Measurements from ENCODE around the gene GAREM1. TPM values are rescaled to one million over a fixed set of nuclear protein-coding genes. Genes with fewer than 3 reads are reported as not detected.

The GAREM1 gene
- total and polyA plus RNA-seq, 2 donors (not counting 3 experiments of a cell fraction or from before 2014, with no cell fraction given), result 0.69 to 1.0 TPM

- dilution Hi-C loops (cut with MboI; ENCODE audit: extremely low pct_ligation_motif_present, low sequenced_read_pairs), result no loop called here
- Histone ChIP-seq H3K79me2 (ENCODE audit: control insufficient read depth, insufficient read depth, low read length) (no peaks in the 10 kb centered on the region), H3K9ac (replicated peaks; ENCODE audit: extremely low read depth, insufficient read depth, low read length) (no peak overlapping the region), H3K9me3 (replicated peaks; ENCODE audit: control insufficient read depth, insufficient read depth, low read length) (no peaks in the 10 kb centered on the region), H3K4me2 (ENCODE audit: insufficient read depth, low read length) (no peak overlapping the region), H3K27ac (ENCODE audit: insufficient read depth, low read depth, low read length) (no peak overlapping the region), H3K9me1 (replicated peaks; ENCODE audit: control insufficient read depth, extremely low read depth, insufficient read depth, low read length) (no peaks in the 10 kb centered on the region), H4K20me1 (replicated peaks; ENCODE audit: control insufficient read depth, extremely low read depth, insufficient read depth, low read length) (no peaks in the 10 kb centered on the region), H3K4me1 (ENCODE audit: control insufficient read depth, extremely low read depth, insufficient read depth, low read length) (peaks cover 30% of the 10 kb centered on the region), H3K4me3 (replicated peaks in 1 of 3; ENCODE audit: insufficient read depth in 1 of 3, low read depth in 1 of 3, low read length in 3 of 3) (no peak overlapping the region), H3K27me3 (ENCODE audit: control insufficient read depth in 2 of 2, insufficient read depth in 2 of 2, low read length in 2 of 2) (no peaks in the 10 kb centered on the region), H2AFZ (ENCODE audit: low read depth, low read length) (no peak overlapping the region), H3K36me3 (ENCODE audit: control insufficient read depth in 2 of 2, extremely low read depth in 1 of 2, insufficient read depth in 2 of 2, low read length in 2 of 2) (no peaks in the 10 kb centered on the region)
- no TSS peak for BruUV-seq (replicated peaks)
- intact Hi-C loops (cut with micrococcal nuclease), result no loop called here
- POLR2A ChIA-PET, result no interaction called here
- FAIRE-seq, result no peak
- CTCF ChIA-PET, result no interaction called here
- no peak for DNase-seq (ENCODE audit: low read depth, low spot score)
- TF ChIP-seq EZH2 (IDR thresholded peaks at IDR 0.05; ENCODE audit: borderline replicate concordance, low read depth, low read length, severe bottlenecking), result no peak
- no peak for TF ChIP-seq JUN (IDR thresholded peaks at IDR 0.05; ENCODE audit: borderline replicate concordance, insufficient read depth, insufficient read length, low read depth)
- TF ChIP-seq MYC (IDR thresholded peaks at IDR 0.05; ENCODE audit: low read depth, low read length), result no peak
- TF ChIP-seq POLR2AphosphoS5 (IDR thresholded peaks at IDR 0.05; ENCODE audit: insufficient read depth, low read depth, low read length), result no peak
- TF ChIP-seq MAX (IDR thresholded peaks at IDR 0.05; ENCODE audit: insufficient read depth, insufficient read length), result no peak
- no peak for TF ChIP-seq FOS (IDR thresholded peaks at IDR 0.05; ENCODE audit: borderline replicate concordance, insufficient read depth, low read length)
Observed at GRCh38 chr18:32380559-32380958, 90.1 kb downstream of the GAREM1 start.

- Histone ChIP-seq H3K9me1 (replicated peaks; ENCODE audit: control insufficient read depth, extremely low read depth, insufficient read depth, low read length) (no peaks in the 10 kb centered on the region), H3K4me2 (ENCODE audit: insufficient read depth, low read length) (no peak overlapping the region), H3K27ac (ENCODE audit: insufficient read depth, low read depth, low read length) (no peak overlapping the region), H3K9me3 (replicated peaks; ENCODE audit: control insufficient read depth, insufficient read depth, low read length) (no peaks in the 10 kb centered on the region), H3K79me2 (ENCODE audit: control insufficient read depth, insufficient read depth, low read length) (no peaks in the 10 kb centered on the region), H3K27me3 (ENCODE audit: control insufficient read depth in 2 of 2, insufficient read depth in 2 of 2, low read length in 2 of 2) (no peaks in the 10 kb centered on the region), H3K4me1 (ENCODE audit: control insufficient read depth, extremely low read depth, insufficient read depth, low read length) (peaks cover 25% of the 10 kb centered on the region), H3K4me3 (replicated peaks in 1 of 3; ENCODE audit: insufficient read depth in 1 of 3, low read depth in 1 of 3, low read length in 3 of 3) (no peak overlapping the region), H2AFZ (ENCODE audit: low read depth, low read length) (no peak overlapping the region), H4K20me1 (replicated peaks; ENCODE audit: control insufficient read depth, extremely low read depth, insufficient read depth, low read length) (no peaks in the 10 kb centered on the region), H3K36me3 (ENCODE audit: control insufficient read depth in 2 of 2, extremely low read depth in 1 of 2, insufficient read depth in 2 of 2, low read length in 2 of 2) (no peaks in the 10 kb centered on the region), H3K9ac (replicated peaks; ENCODE audit: extremely low read depth, insufficient read depth, low read length) (no peak overlapping the region)
- dilution Hi-C loops (cut with MboI; ENCODE audit: extremely low pct_ligation_motif_present, low sequenced_read_pairs) (no loop called here), intact Hi-C loops (cut with micrococcal nuclease) (no loop called here)
- POLR2A ChIA-PET, result no interaction called here
- no peak for FAIRE-seq
- no TSS peak for BruUV-seq (replicated peaks)
- no peak for TF ChIP-seq JUN (IDR thresholded peaks at IDR 0.05; ENCODE audit: borderline replicate concordance, insufficient read depth, insufficient read length, low read depth)
- TF ChIP-seq GATA2 (IDR thresholded peaks at IDR 0.05; ENCODE audit: insufficient read depth, insufficient read length, low read depth, low read length), result no peak
- TF ChIP-seq POLR2AphosphoS5 (IDR thresholded peaks at IDR 0.05; ENCODE audit: insufficient read depth, low read depth, low read length), result no peak
- no peak for TF ChIP-seq FOS (IDR thresholded peaks at IDR 0.05; ENCODE audit: borderline replicate concordance, insufficient read depth, low read length)
- TF ChIP-seq CTCF (IDR thresholded peaks at IDR 0.05; ENCODE audit: extremely low read depth in 1 of 2, insufficient read depth in 1 of 2, low read depth in 1 of 2, low read length in 2 of 2), result no peak
- no peak for TF ChIP-seq MYC (IDR thresholded peaks at IDR 0.05; ENCODE audit: low read depth, low read length)
- CTCF ChIA-PET, result no interaction called here
- DNase-seq (ENCODE audit: low read depth, low spot score), result no peak
Observed at GRCh38 chr18:32379891-32380290, 90.8 kb downstream of the GAREM1 start.

All from endothelial cell of umbilical vein (primary cell).